SJCRH30 (cell line): ENCODE data around the gene IFFO2. TPM values are rescaled to one million over a fixed set of nuclear protein-coding genes. Genes with fewer than 3 reads are reported as not detected.
A peak's percentile ranks its signal among the peaks of the same experiment; 100 is the strongest.

Experiments used
- DNase-seq, 2 experiments: peaks; one replicate each; pipeline ENCODE4 v3.0.0-alpha.2; 2015 to 2020
- H3K27ac ChIP-seq: fragments of 250-450 bp; sonication (Bioruptor Pico); 2 replicates; pipeline ENCODE4 v1.5.1; 2020; ENCODE audit warnings: mild to moderate bottlenecking, moderate library complexity
- H3K27me3 ChIP-seq: fragments of 250-450 bp; sonication (Bioruptor Pico); 2 replicates; pipeline ENCODE4 v1.5.1; 2020; ENCODE audit warnings: mild to moderate bottlenecking, moderate library complexity
- H3K36me3 ChIP-seq: fragments of 250-450 bp; sonication (Bioruptor Pico); 2 replicates; pipeline ENCODE4 v1.5.1; 2020; ENCODE audit warnings: mild to moderate bottlenecking, moderate library complexity
- H3K4me1 ChIP-seq: fragments of 250-450 bp; sonication (Bioruptor Pico); 2 replicates; pipeline ENCODE4 v1.5.1; 2020; ENCODE audit warnings: mild to moderate bottlenecking, moderate library complexity
- H3K4me3 ChIP-seq: fragments of 250-450 bp; sonication (Bioruptor Pico); 2 replicates; pipeline ENCODE4 v1.5.1; 2020; ENCODE audit warnings: mild to moderate bottlenecking, moderate library complexity
- H3K9me3 ChIP-seq: fragments of 250-450 bp; sonication (Bioruptor Pico); replicated peaks from 2 replicates; pipeline ENCODE4 v1.5.1; 2020; ENCODE audit warnings: mild to moderate bottlenecking, moderate library complexity
- total RNA-seq: library from RNA; depleted of rRNA; stranded (reverse); fragments of >200 nt; shearing (Covaris generic); gene quantifications from 2 replicates; pipeline ENCODE4 v1.2.3, GENCODE V29; 2014; rRNA removed

The IFFO2 gene
- 5.9 and 6.2 TPM in 2 replicates for total RNA-seq

DNA sequence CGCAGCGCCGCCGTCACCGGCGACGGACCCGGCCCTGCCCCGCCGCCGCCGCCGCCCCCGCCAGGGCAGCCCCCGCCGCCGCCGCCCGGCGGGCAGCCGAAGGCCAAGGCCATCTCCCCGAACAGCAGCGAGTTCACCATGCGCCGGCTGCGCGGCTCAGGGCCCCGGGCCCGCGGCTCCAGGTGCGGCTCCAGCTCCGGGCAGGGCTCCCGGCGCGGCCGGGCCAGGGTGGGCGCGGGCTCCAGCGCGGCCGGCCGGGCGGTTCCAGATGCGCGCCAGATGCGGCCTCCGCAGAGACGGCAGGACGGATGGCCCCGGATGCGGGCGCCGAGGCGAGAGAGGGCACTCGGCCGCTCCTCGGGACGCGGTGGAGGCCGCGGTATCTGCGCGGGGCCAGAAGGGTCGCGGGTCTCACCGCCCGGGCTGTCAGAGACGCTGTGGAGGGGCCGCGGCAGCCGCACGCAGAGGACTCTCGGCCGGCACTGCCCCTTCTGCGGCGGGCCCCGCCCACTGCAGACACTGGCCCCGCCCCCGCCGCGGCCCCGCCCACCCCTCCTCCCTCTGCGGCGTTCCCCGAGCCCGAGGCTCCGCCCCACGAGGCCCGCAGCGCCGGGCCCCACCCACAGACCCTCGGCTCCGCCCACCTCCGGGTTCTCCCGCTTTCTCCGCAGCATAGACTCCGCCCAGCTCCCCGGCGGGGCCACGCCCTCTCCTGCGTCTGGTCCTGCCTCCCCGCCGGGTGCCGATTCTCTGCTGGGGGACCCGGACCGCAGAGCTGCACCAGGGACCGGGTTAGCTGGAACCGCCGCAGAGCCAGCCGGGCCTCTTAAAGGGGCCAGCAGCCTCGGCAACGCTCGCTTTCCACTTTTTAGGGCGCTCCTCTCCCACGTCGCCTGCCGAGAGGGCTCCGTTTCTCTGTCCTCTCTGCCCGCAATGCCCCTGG is at the start of gene IFFO2:
IFFO2 (minus strand) TSS at position 484 of the 943 bp plus-strand sequence; CDS start at position 140, 344 bp downstream.
- peak; percentile 96 for DNase-seq
- H3K9me3 ChIP-seq = no peaks in the 10 kb centered on the region
- no peaks in the 10 kb centered on the region for H3K36me3 ChIP-seq
- H3K4me3 ChIP-seq = peak within 1 kb of the TSS; percentile 71
- H3K27me3 ChIP-seq = peaks cover 11% of the 10 kb centered on the region
- H3K27ac ChIP-seq = no peak within 1 kb of the TSS
- H3K4me1 ChIP-seq = no peaks in the 10 kb centered on the region

- Histone ChIP-seq H3K36me3 (no peaks in the 10 kb centered on the region), H3K9me3 (peaks cover 16% of the 10 kb centered on the region), H3K4me1 (peaks cover 34% of the 10 kb centered on the region), H3K4me3 (no peak overlapping the region), H3K27ac (no peak overlapping the region), H3K27me3 (0 out of 2 replicates have a peak, but pooled peaks cover 3% of the 10 kb centered on the region)
- DNase-seq = no peak
Observed at GRCh38 chr1:19006000-19006399, 49.5 kb upstream of the IFFO2 start.

GRCh38 chr1:19003371-19004290 is 47.2 kb upstream of the IFFO2 start:
- DNase-seq = no peak
- Histone ChIP-seq H3K27ac (no peak overlapping the region), H3K4me3 (no peak overlapping the region), H3K9me3 (peaks cover 21% of the 10 kb centered on the region), H3K27me3 (0 out of 2 replicates have a peak, but pooled peaks cover 3% of the 10 kb centered on the region), H3K4me1 (peaks cover 11% of the 10 kb centered on the region; the same call in 1 of the 2 replicates), H3K36me3 (no peaks in the 10 kb centered on the region)

DNA sequence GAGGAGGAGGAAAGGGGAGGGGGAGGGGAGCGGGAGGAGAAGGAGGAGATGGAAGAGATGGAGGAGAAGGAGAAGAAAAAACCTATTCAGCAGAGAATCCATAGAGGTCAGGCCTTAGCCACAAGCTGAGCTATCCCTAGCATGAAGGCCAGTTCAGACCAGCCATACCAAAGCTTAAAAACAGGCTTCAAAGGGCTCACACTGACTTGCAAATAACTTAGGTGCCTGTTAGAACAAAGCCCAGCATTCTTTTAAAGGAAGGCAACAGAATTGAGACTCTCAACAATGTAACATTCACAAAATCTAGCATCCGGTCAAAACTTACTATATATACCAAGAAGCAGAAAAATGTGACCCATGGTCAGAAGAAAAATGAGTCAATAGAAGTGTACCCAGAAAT is 43.6 kb upstream of the IFFO2 start:
- no peak for DNase-seq
- peaks cover 21% of the 10 kb centered on the region for H3K9me3 ChIP-seq
- no peaks in the 10 kb centered on the region for H3K36me3 ChIP-seq
- no peaks in the 10 kb centered on the region for H3K4me1 ChIP-seq
- H3K27me3 ChIP-seq = 0 out of 2 replicates have a peak, but pooled peaks cover 3% of the 10 kb centered on the region
- H3K4me3 ChIP-seq = no peak overlapping the region
- no peak overlapping the region for H3K27ac ChIP-seq

- Histone ChIP-seq H3K36me3 (no peaks in the 10 kb centered on the region), H3K27ac (no peak overlapping the region), H3K4me1 (no peaks in the 10 kb centered on the region), H3K27me3 (0 out of 2 replicates have a peak, but pooled peaks cover 3% of the 10 kb centered on the region), H3K9me3 (peaks cover 21% of the 10 kb centered on the region), H3K4me3 (no peak overlapping the region)
- no peak for DNase-seq
Observed at GRCh38 chr1:18999359-18999758, 42.9 kb upstream of the IFFO2 start.

DNA sequence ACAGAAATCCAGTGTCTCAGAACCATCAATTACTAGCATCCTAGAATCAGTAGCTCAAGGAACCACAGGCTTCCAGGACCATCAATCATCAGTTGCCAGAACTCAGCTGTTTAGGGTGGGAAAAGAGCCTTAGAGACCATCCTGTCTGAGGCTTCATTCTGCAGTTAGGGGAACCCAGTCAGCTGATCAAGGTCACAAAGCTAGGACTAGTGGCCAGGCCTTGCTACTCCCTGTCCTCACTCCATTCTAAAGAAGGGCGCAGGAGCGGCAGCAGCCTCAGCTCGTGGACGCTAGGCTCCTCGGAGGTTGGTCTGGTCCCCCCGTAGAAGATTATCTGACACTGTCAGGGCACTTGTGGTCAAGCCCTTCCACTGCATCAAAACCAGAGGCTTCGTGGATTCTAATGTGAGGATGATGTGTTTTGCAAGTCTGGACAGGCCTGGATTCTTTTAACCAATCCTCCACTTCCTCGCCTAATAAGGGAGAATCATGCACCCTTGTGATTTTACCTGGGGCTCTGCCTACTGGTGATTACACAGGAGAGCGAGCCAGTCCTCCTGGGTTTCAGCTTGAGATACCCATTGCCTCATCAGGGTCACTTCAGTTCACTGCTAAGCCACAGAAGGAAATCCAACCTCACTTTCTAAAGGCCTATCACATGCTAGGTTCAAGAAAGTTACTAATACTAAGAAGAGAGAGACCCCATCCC is 41.7 kb upstream of the IFFO2 start:
- Histone ChIP-seq H3K27me3 (0 out of 2 replicates have a peak, but pooled peaks cover 6% of the 10 kb centered on the region), H3K36me3 (no peaks in the 10 kb centered on the region), H3K9me3 (peaks cover 17% of the 10 kb centered on the region), H3K27ac (no peak overlapping the region), H3K4me1 (no peaks in the 10 kb centered on the region), H3K4me3 (no peak overlapping the region)
- DNase-seq = no peak

- DNase-seq = no peak
- Histone ChIP-seq H3K4me3 (no peak overlapping the region), H3K27ac (no peak overlapping the region), H3K27me3 (0 out of 2 replicates have a peak, but pooled peaks cover 2% of the 10 kb centered on the region), H3K4me1 (no peaks in the 10 kb centered on the region), H3K36me3 (no peaks in the 10 kb centered on the region), H3K9me3 (peaks cover 12% of the 10 kb centered on the region)
Observed at GRCh38 chr1:18997508-18997907, 41.0 kb upstream of the IFFO2 start.

- H3K36me3 ChIP-seq = no peaks in the 10 kb centered on the region
- no peak overlapping the region for H3K4me3 ChIP-seq
- H3K27me3 ChIP-seq = 0 out of 2 replicates have a peak, but pooled peaks cover 2% of the 10 kb centered on the region
- no peak for DNase-seq
- H3K4me1 ChIP-seq = no peaks in the 10 kb centered on the region
- H3K27ac ChIP-seq = no peak overlapping the region
- peaks cover 11% of the 10 kb centered on the region for H3K9me3 ChIP-seq
Observed at GRCh38 chr1:18996548-18997177, 40.2 kb upstream of the IFFO2 start.

GRCh38 chr1:18994381-18994780 is 37.9 kb upstream of the IFFO2 start:
- Histone ChIP-seq H3K36me3 (no peaks in the 10 kb centered on the region), H3K4me3 (no peak overlapping the region), H3K4me1 (no peaks in the 10 kb centered on the region), H3K27me3 (0 out of 2 replicates have a peak, but pooled peaks cover 2% of the 10 kb centered on the region), H3K9me3 (no peaks in the 10 kb centered on the region), H3K27ac (no peak overlapping the region)
- DNase-seq = no peak

- H3K27me3 ChIP-seq = 0 out of 2 replicates have a peak, but pooled peaks cover 2% of the 10 kb centered on the region
- H3K9me3 ChIP-seq = no peaks in the 10 kb centered on the region
- H3K36me3 ChIP-seq = no peaks in the 10 kb centered on the region
- H3K27ac ChIP-seq = no peak overlapping the region
- no peak overlapping the region for H3K4me3 ChIP-seq
- no peak for DNase-seq
- H3K4me1 ChIP-seq = no peaks in the 10 kb centered on the region
Observed at GRCh38 chr1:18992646-18993045, 36.2 kb upstream of the IFFO2 start.

GRCh38 chr1:18991585-18991984 is 35.1 kb upstream of the IFFO2 start:
- DNase-seq = peak in 1 of 2 experiments; percentile 19
- no peaks in the 10 kb centered on the region for H3K9me3 ChIP-seq
- H3K4me3 ChIP-seq = no peak overlapping the region
- H3K27me3 ChIP-seq = 0 out of 2 replicates have a peak, but pooled peaks cover 4% of the 10 kb centered on the region
- H3K27ac ChIP-seq = no peak overlapping the region
- no peaks in the 10 kb centered on the region for H3K4me1 ChIP-seq
- H3K36me3 ChIP-seq = no peaks in the 10 kb centered on the region

- no peaks in the 10 kb centered on the region for H3K9me3 ChIP-seq
- H3K27me3 ChIP-seq = peaks cover 9% of the 10 kb centered on the region; the same call in 1 of the 2 replicates
- H3K36me3 ChIP-seq = no peaks in the 10 kb centered on the region
- no peak for DNase-seq
- H3K27ac ChIP-seq = no peak overlapping the region
- H3K4me1 ChIP-seq = no peaks in the 10 kb centered on the region
- no peak overlapping the region for H3K4me3 ChIP-seq
Observed at GRCh38 chr1:18989896-18990295, 33.4 kb upstream of the IFFO2 start.

DNA sequence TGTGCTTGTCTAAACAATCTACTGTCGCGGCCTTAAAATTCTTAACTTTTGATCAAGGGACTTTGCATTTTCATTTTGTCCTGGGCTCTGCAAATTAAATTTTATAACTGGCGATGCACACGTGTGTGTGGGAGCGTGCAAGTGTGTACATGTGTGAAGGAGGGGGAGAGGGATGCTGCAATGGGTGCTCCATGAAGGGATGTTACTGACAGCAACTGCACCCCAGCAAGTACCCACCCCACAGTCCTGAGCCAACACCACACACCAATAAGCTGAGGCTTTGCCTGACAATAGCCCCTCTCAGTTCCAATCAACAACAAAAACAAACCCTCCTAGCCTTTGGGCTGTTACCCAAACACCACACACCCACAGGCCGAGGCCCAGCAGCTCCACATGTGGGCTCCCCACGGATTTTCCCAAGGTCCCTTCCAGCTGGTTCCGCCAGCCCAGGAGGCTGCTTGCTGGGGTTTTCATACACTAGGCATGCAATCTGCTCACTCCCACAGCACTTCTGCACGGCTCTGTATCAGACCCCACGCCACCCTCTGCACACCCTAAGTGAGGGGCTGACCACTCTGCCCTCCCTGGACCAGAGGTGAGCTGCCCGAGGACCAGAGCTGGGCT is 32.8 kb upstream of the IFFO2 start:
- H3K9me3 ChIP-seq = no peaks in the 10 kb centered on the region
- no peak overlapping the region for H3K4me3 ChIP-seq
- H3K27me3 ChIP-seq = peaks cover 9% of the 10 kb centered on the region; the same call in 1 of the 2 replicates
- H3K36me3 ChIP-seq = no peaks in the 10 kb centered on the region
- no peaks in the 10 kb centered on the region for H3K4me1 ChIP-seq
- H3K27ac ChIP-seq = no peak overlapping the region
- DNase-seq = no peak
